SK-N-SH treated with all-trans-retinoic acid at 6 μM for 48 hours (cell line): ENCODE data around the gene TUBGCP4.

Experiments
- ARNTL ChIP-seq: fragments of 450-650 bp; formaldehyde crosslinking; IDR thresholded peaks from 2 replicates; pipeline ENCODE4 v1.5.0; 2020; ENCODE audit warnings: low read depth, mild to moderate bottlenecking, moderate library complexity, borderline replicate concordance
- CSDC2 ChIP-seq: fragments of 250-450 bp; sonication (Bioruptor Pico); IDR thresholded peaks from 2 replicates; pipeline ENCODE4 v1.5.0; 2020; ENCODE audit warnings: mild to moderate bottlenecking, moderate library complexity
- ESRRG ChIP-seq: fragments of 250-450 bp; sonication (Bioruptor Pico); IDR thresholded peaks from 2 replicates; pipeline ENCODE4 v1.6.1; 2021; ENCODE audit warnings: mild to moderate bottlenecking
- ISL1 ChIP-seq: fragments of 250-450 bp; sonication (Bioruptor Pico); IDR thresholded peaks from 2 replicates; pipeline ENCODE4 v2.1.2; 2022; ENCODE audit warnings: mild to moderate bottlenecking, moderate library complexity
- PPARA ChIP-seq: fragments of 250-450 bp; sonication (Bioruptor Pico); IDR thresholded peaks from 2 replicates; pipeline ENCODE4 v1.5.0; 2020; ENCODE audit warnings: mild to moderate bottlenecking, borderline replicate concordance
- TCF4 ChIP-seq: fragments of 250-450 bp; sonication (Bioruptor Pico); IDR thresholded peaks from 2 replicates; pipeline ENCODE4 v1.8.0; 2021; ENCODE audit warnings: mild to moderate bottlenecking, moderate library complexity, borderline replicate concordance
- ZNF70 ChIP-seq: fragments of 450-650 bp; formaldehyde crosslinking; IDR thresholded peaks from 2 replicates; pipeline ENCODE4 v1.5.0; 2020; ENCODE audit warnings: mild to moderate bottlenecking, moderate library complexity
- ZNF8 ChIP-seq: fragments of 450-650 bp; formaldehyde crosslinking; IDR thresholded peaks from 2 replicates; pipeline ENCODE4 v1.5.0; 2020; ENCODE audit warnings: mild to moderate bottlenecking, moderate library complexity
- TF ChIP-seq, protein P1 (sequence below): fragments of 250-450 bp; sonication (Bioruptor Pico); IDR thresholded peaks from 2 replicates; pipeline ENCODE4 v1.8.0; 2021; ENCODE audit warnings: low read depth, mild to moderate bottlenecking, moderate library complexity, borderline replicate concordance

- TF ChIP-seq ZNF70 (no peak), PPARA (CRISPR knock-in tag) (no peak), ESRRG (CRISPR knock-in tag) (no peak), CSDC2 (CRISPR knock-in tag) (no peak), TCF4 (no peak), ARNTL (no peak), ISL1 (CRISPR knock-in tag) (no peak), ZNF8 (CRISPR knock-in tag) (no peak)
- TF ChIP-seq, protein P1, sequence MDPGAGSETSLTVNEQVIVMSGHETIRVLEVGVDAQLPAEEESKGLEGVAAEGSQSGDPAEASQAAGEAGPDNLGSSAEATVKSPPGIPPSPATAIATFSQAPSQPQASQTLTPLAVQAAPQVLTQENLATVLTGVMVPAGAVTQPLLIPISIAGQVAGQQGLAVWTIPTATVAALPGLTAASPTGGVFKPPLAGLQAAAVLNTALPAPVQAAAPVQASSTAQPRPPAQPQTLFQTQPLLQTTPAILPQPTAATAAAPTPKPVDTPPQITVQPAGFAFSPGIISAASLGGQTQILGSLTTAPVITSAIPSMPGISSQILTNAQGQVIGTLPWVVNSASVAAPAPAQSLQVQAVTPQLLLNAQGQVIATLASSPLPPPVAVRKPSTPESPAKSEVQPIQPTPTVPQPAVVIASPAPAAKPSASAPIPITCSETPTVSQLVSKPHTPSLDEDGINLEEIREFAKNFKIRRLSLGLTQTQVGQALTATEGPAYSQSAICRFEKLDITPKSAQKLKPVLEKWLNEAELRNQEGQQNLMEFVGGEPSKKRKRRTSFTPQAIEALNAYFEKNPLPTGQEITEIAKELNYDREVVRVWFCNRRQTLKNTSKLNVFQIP: no peak
Observed at GRCh38 chr15:43361313-43361903, 9.5 kb upstream of the TUBGCP4 start.
